CD1c-positive myeloid dendritic cell (primary cell): ENCODE results near the gene ARHGAP15.

Experiments used
- DNase-seq: peaks from one replicate; pipeline ENCODE4 v3.0.0-alpha.2; 2016; ENCODE audit errors: extremely low spot score

The ARHGAP15 gene

GRCh38 chr2:143768991-143769390, 639.8 kb downstream of the ARHGAP15 start:
- DNase-seq: no peak

DNA sequence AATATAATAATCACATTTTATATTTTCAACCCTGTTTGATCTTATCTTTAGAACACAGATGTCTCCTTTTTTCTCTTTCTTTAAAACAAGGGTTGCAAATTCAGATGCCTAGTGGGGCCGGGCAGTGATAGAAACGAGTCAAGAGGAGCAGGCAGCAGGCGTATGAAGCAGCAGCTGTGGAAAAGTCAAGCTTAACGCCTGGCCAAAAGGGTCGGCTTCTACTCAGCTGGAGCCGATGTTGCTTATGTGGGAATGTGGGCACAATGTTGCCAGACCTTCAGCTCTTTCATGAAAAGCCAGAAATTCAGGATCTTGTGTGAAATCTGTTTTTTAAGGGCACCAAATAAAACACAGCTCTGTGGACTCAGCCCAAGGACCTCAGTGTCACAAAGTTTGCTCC, 642.7 kb downstream of the ARHGAP15 start:
- no peak for DNase-seq

DNA sequence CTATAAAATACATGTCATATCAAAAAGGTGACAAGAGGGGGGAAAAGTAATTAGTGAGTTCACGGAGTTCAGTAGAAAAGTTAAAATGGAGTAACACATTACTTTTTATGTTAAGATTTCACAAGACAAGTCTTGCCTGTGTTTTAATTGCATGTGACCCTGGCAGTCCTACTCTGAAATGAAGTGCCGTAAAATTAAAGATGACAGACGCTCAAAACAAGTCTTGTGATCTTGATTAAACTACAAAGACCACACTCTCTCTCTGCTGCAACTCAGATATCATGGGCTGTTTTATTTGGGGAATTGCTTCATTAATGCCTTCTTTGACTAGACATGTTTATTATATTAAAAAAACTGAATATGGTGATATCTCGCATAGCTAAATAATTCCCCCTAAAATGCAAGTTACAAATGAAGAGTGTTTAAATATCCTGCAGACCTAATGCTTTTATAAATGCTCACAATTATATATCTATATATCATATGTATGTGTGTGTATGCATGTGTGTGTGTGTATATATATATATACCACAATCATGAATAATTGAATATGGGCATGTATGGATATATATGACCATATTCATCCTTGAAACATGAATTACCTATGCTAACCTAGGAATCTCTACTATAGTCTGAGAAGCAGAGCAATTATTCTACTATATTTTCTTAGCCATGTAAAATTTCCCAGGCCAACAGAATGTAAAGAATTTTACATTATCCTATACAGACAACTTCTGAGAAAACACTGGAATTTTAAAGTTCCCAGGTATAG, 647.5 kb downstream of the ARHGAP15 start:
- no peak for DNase-seq

GRCh38 chr2:143779021-143779420, 649.8 kb downstream of the ARHGAP15 start:
- DNase-seq: no peak

DNA sequence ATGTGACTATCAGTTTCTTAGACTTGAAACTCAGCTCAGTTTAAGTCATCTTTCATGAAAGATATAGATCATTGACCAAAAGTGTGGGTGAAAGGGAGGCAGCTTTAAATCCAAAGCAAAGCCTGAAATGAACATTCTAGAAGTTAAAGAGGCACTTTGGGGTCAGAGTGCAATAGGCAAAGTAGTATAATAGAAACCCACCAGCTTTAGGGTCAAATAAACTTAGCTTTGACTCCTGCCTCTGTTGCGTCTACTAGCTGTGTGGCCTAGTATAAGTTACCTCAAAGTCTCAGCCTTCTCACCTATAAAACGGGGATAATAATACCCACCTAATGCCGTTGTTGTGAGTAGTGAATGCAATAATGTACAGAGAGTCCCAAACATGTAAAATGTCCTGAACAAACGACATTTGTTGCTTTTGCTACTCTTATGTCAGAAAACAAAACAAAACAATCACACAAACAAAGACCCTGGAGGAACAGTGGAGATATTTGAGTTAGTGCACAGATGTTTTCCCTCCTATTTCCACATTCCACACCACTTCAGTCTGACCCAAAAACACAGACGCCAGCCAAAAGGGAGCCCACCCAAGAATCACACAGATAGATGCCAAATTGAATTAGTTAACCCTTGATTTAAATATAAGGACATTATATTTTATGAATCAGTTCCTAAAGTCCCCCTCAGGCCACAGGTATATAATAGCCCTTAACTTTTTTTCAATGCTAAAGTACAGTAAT, 657.0 kb downstream of the ARHGAP15 start:
- no peak for DNase-seq

DNA sequence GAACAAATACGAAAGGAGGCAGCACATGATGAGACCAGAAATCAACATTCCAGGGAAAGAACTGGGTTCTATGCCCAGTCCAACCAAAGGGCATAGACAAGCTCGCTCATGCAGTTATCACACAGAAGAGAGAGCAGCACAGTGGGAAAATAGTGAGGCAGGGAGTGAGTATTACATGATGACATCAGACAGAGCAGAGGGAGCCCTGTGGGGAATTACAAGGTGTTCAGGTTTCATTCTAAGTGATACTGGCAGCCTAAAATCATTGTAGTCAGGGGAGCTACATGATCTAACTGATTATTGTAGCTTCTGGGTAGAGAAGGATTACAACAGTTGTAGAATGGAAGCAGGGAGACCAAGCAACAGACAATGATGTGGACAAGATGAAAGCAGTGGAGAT, 658.5 kb downstream of the ARHGAP15 start:
- no peak for DNase-seq

DNA sequence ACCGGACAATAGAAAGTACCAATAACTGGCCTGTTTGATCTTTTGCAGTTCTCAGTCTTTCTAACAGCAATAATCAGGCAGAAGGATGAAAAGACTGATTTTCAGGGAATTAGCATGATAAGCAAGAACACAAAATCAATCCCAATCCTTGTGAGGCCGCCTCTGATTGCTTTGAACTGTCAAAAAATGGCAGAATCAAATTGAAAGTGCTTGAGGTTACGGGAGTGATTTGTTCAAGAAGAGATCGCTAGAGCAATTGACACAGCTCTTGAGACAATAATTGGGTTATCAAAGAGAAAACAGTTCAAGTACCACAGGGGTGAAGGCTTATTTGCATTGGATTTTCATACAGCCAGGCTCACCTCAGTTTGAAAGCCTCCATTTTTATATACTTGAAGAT, 663.4 kb downstream of the ARHGAP15 start:
- DNase-seq: no peak

DNA sequence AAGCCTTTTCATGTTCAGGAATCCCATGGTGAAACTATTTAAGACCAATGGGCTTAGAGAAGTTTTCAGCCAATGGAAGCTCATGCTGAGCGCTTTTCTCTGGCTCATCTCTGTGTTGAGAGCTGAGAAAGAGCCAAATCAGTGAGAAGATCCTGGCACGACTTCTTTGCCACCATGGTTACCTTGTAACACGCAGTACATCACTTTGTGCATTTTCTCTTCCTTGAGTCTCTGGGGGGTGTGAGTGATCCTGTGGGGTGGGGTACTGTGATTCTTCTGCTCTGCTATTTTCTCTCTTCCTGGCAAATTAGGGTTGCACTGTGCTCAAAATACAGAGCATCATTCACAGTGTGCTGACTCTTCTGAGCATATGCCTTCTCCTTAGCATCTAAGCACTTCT, 664.2 kb downstream of the ARHGAP15 start:
- no peak for DNase-seq

- no peak for DNase-seq
These were observed 666.8 kb downstream of the ARHGAP15 start for GRCh38 chr2:143796051-143796450.

- DNase-seq: no peak
These were observed 672.3 kb downstream of the ARHGAP15 start for GRCh38 chr2:143801561-143801960.

DNA sequence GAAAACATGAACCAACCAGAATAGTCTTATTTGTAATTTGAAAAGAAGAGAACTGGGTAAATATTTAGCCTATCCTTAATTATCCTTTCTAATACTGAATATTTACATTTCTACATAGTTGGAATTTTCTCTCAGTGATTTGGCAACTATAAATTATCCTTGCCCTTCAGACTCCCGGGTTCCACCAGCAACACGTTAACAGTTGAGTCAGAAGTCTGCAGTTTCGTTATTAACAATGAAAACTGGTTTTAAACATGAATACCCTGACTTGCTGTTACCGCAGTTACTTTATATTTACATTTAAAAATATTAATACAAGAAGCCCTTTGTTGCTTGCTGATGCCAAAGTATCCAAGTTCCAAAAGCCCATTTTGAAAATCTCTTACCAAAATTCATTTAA, 673.0 kb downstream of the ARHGAP15 start:
- DNase-seq: no peak

- no peak for DNase-seq
These were observed 673.8 kb downstream of the ARHGAP15 start for GRCh38 chr2:143802871-143803650.

- no peak for DNase-seq
These were observed 674.7 kb downstream of the ARHGAP15 start for GRCh38 chr2:143803936-143804335.

DNA sequence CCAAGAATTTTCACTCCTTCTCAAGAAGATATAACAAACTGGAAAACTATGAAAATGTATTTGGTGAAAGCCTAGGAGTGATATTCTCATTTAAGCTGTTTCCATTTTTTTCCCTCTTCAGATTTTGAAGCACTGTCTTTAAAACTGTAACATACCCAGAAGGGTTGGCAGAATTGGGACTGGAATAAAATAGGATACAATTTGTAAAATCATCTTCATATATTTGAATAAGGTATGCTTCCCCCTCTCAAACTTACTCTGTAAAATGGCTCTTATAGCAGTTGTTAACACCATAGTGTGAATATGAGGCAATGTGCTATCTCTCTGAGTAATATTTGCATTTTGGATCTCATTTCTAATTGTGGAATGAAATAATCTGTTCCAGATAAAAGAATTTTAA, 676.4 kb downstream of the ARHGAP15 start:
- DNase-seq: no peak

GRCh38 chr2:143807192-143807591, 678.0 kb downstream of the ARHGAP15 start:
- DNase-seq: no peak

DNA sequence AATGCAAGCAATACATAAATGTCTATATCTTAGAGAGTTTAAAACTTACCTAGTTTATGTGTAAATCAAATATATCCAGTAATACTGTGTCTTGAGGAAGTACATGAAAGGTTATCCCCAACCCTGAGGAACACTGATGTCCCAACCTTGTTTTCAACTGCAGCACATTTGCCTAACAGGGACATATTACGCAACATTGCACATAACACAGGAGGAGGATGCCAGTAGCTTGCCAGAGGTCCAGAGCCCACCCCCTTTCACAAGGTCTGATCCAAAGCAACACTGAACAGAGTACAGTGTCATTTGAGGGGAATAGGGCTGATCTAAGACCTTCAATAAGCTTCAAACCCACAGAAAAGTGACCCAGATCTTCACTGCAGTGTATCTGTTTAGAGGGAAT, 678.5 kb downstream of the ARHGAP15 start:
- DNase-seq: no peak

- no peak for DNase-seq
These were observed 678.9 kb downstream of the ARHGAP15 start for GRCh38 chr2:143808166-143808565.

DNA sequence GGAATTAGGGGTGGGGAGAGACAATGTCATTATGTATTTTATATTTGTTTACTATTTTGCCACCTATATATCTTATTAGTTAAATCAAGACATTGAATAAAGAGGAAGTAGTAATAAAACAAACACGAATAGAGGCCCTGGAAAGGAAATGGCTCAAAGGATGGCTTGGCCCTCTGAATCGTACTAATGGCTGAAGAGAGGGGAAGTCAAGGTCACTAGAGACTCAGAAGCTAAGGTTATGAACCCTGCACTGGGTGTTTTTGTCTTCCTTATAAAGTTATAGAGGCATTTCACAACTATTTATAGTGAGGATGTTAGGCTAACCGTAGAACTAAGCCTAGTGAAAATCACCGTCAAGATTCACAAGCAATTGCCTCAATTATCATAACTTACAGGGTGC, 685.9 kb downstream of the ARHGAP15 start:
- no peak for DNase-seq

- DNase-seq: no peak
These were observed 687.7 kb downstream of the ARHGAP15 start for GRCh38 chr2:143816916-143817315.
